HG03025 (cell line): ENCODE results near the gene SPATA13.
A peak's percentile ranks its signal among the peaks of the same experiment; 100 is the strongest.

ENCODE experiments used
- ATAC-seq: cut with Tn5 transposase; IDR thresholded peaks from one replicate; pipeline ENCODE4 v1.9.1; 2021; ENCODE audit warnings: mild to moderate bottlenecking, moderate library complexity; ENCODE audit not compliant: unreplicated experiment, low FRiP score

Gene SPATA13

DNA sequence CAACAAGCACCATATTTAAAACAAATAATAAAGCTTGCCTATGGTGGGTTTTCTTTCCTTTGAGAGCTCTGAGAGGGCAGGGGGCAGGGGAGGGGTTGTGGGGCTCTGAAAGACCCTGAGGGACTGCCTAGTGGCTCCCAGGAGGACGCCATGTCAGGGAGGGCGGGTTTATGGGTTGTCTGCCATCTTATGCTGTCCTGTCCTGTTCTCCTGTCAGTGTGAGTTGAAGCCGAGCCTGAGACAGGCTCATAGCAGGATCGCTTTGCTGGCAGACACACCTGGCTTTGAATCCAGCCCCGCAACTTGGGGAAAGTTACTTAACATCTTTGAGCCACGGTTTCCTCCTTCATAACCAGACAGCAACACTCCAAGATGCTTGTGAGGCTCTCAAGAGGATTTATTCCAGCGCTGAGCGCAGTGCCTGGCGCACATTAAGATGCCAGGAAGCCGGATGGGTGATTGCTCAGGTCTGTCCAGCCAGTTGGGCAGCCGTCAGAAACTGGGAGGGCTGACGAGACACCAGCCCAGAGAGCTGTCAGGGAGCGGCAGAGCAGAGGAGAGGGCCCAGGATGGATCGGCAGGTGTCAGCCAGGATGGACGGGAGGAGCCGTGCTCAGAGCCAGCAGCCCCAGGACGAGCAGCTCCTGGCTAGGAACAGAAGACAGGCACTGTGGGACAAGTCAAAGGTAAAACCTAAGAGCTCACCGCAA lies 112.1 kb downstream of the SPATA13 start:
- ATAC-seq: no peak

- no peak for ATAC-seq
These were observed 113.4 kb downstream of the SPATA13 start for GRCh38 chr13:24273926-24274325.

GRCh38 chr13:24274452-24275021 lies 114.0 kb downstream of the SPATA13 start:
- ATAC-seq: peak; percentile 53

- ATAC-seq: no peak
These were observed 114.5 kb downstream of the SPATA13 start for GRCh38 chr13:24275041-24275440.

DNA sequence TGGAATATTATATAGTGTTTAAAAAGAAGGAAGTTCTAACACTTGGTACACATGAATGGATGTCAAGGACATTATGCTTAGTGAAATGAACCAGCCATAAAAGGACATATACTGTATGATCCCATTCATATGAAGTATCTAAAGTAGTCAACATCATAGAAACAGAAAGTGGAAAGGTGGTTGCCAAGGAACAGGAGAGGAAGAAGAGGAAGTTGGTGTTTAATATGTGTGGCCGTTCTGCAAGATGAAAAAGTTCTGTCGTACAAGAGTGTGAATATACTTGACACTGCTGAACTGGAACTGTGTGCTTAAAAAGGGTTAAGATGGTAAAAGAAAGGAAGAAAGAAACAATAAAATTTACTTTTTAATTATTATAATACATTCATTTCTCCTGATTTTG lies 115.8 kb downstream of the SPATA13 start:
- no peak for ATAC-seq

GRCh38 chr13:24276861-24277260 lies 116.3 kb downstream of the SPATA13 start:
- ATAC-seq: no peak

DNA sequence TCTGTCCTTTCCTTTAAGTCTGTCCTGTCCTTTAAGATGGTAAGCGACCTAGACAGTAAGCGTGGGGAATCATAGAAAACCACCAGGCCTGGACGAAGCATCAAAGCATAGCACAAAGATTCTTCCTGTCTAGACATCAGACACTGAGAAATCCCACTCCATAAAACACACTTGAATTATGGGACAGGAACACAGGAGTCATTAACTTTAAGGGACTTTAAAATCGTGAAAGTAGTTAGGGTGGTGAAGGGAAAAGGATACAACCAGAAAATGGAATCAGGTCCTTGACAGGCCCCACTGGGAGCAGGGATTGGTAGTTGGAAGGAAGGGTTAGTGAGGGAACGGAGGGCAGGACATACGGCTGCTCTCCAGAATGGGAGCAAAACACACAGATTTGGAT lies 117.2 kb downstream of the SPATA13 start:
- ATAC-seq: no peak

DNA sequence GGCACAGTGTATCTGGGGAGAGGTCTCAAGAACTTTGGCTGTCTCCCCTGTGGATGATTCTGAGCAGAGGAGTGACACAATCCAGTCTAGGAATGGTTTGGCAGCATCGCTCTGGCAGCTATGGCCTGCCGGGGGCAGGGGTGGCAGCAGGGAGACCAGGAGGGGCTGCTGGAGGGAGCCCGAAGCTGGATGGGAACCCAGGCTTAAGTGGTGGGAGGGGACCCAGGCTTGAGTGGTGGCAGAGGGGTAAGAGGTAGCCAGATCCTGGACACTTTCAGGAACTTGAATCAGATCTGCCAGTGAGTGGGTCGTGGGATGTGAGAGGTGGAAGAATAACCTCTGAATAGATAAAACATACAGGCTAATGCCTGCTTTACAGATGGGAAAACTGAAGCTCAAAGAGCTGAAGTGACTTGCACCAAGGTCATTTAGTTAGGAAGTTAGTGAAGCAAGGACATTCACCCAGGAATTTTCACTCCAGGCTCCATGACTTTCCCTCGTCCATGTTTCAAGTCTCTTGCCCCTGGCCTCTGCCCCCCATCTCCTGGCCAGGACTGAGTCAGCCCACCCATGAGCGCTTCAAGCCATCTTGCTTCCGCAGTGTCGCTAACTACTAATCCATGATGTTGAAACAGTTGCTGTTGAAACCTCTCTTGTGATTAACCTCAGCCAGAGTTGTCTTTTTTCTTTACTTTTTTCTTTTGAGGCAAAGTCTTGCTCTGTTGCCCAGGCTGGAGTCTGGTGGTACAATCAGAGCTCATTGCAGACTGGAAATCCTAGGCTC lies 119.0 kb downstream of the SPATA13 start:
- no peak for ATAC-seq

- peak; percentile 59 for ATAC-seq
These were observed 120.2 kb downstream of the SPATA13 start for GRCh38 chr13:24280720-24281119.

DNA sequence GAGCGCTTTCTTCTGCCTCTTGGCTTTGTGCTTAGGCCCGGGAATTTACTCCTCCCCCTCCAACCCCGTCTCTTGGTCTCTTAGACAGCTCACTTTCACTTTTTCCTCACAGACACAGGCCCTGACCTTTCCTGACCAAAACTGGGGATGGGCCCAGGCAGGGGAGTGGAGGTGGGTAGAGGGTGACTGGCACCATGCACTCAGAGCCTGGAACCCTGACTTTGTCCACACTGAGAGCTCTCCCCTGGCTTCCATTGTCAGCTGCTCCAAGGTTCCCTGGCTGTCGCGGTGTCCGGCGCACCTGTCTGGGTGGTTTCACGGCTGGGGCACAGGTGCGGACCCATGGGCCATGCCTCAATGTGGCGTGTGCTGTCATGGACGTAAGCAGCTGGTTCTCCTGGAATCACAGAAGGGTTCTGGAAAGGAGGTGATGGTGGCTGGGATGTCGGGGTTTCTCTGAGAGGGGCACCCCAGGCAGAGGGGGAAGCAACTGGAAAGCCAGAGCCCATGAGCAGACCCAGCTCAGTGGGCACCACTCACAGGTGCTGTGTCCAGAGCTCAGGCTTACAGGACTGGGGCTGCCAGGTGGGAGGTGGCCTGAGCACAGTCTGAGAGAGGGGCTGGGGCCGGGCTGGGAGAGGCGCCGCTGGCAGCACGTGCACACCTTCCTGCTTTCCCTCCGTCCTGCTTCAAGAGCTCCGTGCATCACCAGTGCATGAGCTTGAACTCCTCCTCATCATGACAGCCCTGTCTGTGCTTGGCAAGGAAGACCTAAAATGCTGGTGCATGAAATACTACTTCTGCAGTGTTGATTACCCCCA lies 120.9 kb downstream of the SPATA13 start:
- no peak for ATAC-seq

- no peak for ATAC-seq
These were observed 121.7 kb downstream of the SPATA13 start for GRCh38 chr13:24282256-24282655.

GRCh38 chr13:24284889-24285565 lies 124.5 kb downstream of the SPATA13 start:
- ATAC-seq: no peak

GRCh38 chr13:24286624-24287023 lies 126.1 kb downstream of the SPATA13 start:
- no peak for ATAC-seq

DNA sequence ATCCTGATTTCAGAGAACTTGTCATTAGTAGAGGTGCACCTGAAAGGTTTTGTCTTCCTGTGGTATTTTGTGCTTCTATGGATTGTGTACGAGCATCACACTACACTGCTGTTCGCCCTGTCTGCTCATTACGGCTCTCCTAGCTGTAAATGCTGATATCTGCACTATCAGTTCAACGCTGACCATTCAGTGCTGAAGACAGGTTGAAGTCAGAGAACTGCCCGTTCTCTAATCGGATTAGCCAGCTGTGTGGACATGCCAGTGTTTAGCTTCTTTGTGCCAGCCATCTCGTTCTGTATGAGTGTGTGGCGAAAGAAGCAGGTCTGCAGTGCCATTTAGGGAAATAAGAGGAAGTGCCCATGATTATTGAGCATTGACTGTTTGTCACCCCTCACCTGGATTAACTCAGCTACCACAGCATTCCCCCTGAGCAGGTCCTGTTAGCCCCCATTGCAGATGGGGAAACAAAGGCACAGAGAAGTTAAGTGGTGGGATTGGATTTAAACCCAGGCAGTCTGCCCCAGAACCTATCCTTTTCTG lies 127.3 kb downstream of the SPATA13 start:
- no peak for ATAC-seq

DNA sequence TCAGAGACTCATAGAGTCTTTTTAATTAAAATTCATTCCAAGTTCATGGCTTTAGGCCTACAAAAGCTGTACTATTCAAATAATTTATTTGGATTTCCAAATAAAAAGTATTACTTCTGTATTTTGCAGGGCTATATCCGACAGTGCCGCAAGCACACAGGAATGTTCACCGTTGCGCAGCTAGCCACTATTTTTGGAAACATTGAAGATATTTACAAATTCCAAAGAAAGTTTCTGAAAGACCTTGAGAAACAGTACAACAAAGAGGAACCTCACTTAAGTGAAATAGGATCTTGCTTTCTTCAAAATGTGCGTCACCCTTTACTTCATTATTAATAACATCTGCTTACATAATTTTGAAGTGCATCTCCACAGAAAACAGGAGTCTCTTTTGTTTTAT lies 128.3 kb downstream of the SPATA13 start:
- no peak for ATAC-seq

DNA sequence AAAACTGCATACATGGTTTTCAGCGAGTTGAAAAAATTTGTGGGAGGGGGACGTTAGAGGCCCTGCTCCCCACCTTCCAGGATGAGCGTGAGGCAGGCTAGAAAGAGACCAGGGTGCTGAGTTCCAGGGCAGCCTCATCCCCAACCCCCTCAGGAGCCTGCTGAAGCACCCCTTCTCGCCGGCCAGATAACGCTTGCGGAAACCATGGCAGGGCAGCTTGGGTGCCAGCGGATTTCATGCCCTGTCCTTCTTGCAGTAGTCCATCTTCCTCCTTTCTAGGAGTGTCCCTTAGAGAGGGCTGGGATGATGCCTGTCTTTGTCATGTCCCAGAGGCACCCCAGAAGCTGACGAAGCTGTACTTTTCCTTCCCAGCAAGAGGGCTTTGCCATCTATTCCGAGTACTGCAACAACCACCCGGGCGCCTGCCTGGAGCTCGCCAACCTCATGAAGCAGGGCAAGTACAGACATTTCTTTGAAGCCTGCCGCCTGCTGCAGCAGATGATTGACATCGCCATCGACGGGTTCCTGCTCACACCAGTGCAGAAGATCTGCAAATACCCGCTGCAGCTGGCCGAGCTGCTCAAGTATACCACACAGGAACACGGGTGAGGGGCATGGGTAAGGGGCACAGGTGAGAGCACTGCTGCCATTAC lies 129.9 kb downstream of the SPATA13 start:
- ATAC-seq: no peak

- ATAC-seq: no peak
These were observed 132.0 kb downstream of the SPATA13 start for GRCh38 chr13:24292481-24292880.

DNA sequence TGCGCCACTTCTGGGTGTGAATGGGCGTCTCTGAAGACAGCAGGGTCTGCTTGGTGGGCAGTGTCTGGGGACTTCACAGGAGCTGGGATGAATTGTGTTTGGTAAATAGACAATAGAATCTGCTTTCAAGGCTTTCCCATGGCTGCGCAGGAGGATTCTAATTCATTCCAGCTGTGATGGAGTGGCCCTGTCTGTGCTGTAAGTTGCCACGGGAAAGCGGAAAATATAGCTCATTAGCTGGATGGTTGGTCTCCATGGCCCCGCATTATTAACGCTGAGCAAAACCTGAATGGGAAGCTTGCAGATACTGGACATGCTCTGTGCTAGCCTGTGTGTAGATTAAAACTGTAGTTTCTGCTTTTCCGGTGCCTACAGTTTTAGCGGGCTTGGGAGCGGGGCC lies 133.2 kb downstream of the SPATA13 start:
- ATAC-seq: no peak

- ATAC-seq: no peak
These were observed 139.1 kb downstream of the SPATA13 start for GRCh38 chr13:24299488-24300114.
